GM21786 (cell line): ENCODE data around the gene ACADS.

Experiments used
- ATAC-seq: cut with Tn5 transposase; IDR thresholded peaks from one replicate; pipeline ENCODE4 v1.9.1; 2021; ENCODE audit not compliant: unreplicated experiment

Gene ACADS

DNA sequence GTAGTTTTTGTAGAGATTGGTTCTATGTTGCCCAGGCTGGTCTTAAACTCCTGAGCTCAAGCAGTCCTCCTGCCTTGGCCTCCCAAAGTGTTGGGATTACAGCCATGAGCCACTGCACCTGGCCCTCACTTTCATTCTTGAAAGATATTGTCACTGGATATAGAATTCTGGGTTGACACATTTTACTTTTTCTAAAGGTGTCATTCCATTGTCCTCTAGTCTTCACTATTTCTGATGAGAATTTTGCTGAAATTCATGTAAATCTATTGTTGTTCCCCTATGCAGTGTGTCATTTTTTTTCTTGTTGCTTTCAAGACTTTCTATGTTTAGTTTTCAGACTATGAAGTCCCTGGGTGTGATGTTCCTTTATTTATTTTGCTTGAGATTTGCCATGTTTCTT lies 29.2 kb downstream of the ACADS start:
- ATAC-seq, result no peak

DNA sequence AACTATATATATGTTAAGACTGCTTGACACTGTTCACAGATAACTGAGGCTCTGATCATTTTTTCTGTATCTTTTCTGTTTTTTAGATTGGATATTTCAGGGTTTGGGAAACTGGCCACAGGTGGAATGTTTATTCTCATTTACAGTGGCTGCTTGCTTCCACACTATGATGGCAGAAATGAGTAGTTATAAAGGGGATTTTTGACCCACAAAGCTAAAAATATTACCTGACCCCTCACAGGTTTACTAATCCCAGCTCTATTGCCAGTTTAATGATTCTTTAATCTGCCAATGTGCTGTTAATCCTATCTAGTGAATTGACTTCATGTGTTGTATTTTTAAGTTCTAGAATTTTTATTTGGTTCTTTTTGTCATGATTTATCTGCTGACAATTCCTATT lies 29.6 kb downstream of the ACADS start:
- ATAC-seq, result no peak

DNA sequence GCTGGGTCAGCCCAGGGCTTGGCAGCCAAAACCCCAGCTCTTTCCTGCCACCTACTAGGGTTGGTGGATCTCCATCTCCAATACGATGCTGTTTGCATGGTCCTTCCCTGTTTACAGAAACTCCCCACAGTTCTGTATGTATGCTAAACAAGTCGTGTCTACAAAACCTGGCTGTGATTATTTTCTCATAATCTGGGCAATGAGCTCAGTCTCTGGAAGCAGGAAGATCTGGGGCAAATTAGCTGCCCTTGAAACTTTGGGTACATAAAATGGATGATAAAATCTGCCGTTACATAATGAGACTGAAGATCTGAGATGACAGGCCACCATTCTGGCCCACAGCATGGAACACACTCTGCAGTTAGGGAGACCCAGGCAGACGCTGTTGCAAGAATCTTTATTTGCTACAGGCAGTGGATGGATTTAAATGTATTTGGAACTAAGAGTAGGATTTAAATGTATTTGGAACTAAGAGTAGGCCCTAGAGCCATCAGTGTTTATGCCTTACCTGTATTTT lies 31.7 kb downstream of the ACADS start:
- no peak for ATAC-seq

DNA sequence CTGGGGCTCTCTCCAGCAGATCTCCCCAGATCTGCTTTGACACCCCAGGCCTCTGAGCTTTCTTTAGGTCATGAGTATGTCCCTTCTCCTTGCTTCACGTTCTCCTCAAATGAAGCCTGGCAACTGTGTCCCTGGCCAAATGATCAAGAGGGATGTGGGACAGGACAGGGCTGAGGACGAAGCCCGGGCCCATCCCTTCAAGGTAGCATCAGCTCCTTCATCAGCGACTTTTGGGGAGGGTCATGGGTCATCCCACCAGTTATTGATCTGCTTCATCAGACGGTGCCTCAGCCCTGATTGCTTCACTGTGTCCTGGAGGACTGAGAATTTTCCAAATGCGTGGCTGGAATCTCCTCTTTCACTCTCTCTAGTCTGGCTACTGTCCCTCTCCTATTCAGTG lies 32.3 kb downstream of the ACADS start:
- ATAC-seq, result no peak

DNA sequence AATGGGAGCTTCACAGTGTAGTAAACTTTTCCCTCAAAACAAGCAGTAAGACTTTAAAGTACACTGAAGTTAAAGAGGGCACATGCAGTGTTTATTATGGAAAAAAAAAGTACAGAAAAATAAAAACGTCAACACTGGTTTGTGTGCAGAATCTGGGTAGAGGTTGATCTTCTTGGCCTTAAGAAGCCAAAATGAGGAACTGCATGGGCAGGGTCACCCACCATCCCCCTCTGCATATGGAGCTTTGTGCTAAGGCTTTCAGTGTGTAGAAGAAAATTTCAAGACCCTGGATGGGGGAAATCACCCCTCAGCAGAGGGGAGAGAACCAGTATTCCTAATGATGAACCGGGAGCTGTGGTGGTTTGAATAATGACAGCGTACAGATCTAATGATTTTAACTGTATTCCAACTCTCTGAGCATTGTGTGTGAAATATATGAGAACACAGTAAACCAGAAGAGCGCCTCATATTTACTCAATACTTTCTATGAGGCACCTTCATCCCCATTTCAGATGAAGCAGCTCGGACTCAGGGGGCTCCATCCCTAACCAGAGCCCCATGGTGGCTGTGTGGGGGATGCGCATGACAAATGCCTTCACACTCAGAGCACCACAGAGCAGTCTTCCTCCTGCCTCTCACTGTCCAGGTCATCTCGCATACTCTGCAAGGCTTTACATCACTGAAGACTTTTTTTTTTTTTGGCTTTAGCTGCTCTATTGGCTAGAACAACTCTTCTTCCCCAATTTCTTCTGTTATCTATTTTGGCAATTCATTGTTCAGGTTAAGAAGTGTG lies 33.4 kb downstream of the ACADS start:
- ATAC-seq, result no peak

DNA sequence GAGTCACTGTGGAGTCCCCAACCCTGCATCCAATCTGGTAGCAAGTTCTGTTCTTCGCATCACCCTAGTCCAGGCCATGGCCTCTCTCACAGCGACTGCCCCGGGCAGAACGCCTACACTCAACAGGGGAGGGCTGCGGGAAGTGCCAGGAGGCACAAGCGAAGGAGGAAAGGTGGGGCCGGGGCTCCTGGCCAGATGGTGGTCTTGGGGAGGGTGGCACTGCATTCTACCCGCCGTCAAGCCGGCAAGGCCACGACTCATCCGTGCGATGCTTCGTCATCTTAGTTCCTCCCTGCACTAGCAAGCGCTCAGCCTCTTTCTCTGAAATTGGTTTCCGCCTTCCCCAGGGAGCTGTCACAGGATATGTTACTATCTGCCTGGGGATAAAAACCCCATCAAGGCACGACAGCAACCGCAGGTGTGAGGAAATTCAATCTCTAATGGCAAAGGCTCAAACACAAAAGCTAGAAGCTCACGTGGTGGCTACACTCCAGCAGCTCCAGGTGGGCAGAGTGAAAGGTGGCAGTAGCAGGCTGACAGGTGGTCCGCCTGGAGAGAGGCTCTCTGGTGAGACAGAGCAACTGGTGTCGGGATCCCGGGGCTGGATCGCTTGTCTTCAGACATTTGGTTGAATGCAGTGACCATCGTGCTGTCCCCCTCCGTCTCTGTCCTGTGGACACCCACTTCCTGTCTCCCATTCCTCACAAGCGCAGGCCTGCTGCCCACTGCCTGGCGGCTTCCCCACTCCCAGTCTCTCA lies 34.1 kb downstream of the ACADS start:
- ATAC-seq, result no peak

DNA sequence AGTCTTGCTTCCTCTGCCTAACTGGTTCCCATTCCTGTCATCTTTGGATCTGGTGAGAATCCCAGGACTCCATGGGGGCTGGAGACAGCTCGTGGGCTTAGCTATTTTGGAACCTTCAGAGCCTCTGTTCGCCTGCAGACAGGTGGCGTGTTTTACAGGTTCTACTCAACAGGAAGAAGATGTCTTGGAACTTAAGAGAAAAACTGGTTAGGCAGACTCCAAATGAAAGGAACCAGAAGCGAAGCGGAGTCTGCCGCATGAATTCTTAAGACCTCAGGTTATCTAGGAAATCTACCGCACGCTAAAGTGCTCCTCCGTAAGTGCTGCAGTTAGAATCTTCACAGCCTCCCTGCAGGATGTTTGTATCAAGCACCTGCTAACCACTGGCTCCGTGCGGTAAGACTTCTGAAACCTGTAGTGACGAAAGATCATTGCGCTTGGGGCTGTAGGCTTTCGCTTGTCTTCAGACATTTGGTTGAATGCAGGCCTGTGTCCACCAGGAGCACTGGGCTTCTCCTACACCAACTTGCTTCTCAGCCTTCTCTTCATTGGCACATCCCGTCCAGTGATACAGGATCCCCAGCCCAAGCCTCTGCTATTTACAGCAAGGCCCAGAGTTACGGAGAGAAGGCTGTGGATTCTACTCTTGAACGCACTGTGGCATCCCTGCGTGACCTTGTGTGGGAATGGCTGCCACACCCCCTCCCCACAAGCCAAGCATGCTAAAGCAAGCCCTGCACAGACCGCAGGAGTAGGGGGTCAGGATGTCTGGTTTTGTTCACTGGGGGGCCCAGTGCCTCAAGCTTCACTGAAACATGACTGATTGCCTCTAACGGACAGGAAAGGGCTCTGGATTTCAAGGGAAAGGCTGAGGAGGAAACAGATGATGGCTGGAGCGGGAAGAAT lies 35.0 kb downstream of the ACADS start:
- ATAC-seq, result no peak

DNA sequence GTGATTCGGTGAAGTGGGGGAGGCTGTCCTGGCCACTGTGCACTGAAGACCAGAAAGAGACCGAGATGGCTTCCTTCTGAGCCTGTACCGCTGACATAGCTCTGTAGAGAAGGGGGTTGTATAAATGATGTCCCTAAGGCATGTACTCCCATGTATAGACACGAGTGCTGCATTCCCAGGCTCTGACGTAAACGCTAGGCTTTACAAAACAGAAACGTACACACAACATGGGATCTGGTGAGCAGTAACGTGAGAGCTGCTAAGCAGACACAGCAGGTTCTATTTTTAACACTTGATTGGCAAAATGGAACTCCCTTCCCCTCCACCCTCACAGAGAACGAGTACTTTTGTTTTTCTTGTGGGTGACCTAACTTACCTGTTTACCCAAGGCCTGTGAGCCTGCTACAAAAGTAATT lies 35.9 kb downstream of the ACADS start:
- ATAC-seq, result no peak

DNA sequence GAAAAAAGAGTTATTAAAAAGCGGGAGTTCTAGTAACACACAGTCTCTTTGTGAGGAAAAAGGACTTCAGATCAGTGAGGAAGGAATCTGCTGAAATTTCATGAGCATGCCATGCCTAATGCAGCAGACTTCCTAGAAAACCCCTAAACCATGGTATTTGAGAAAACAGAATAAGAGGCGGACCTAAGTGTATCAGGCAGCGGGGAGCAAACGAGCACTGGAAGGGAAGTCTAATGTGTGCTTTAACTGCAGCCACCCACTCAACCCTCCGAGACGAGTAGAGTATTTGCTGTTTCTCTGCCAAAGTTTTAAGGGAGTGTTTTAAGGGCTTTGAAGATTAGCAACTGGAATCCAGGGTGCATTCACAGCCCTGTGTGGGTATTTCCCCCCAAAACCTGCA lies 36.5 kb downstream of the ACADS start:
- ATAC-seq, result no peak

DNA sequence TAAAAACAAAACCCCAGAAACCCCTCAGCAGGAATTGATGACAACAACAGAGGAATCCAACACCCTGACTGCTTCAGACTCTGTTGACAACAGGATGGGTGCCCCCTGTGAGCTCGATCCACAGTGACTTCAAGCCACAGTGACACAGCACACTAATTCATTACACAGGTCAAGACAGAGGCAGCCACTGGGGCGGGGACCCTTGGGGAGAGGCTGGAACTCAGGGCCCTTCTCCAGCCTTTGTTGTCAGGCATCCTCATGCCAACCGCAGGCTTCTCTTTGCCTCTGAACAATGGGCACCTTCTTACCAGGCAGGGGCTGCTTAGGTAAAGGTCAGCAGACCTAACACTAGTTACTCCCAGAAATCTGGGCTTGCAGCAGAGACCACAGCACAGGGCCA lies 37.6 kb downstream of the ACADS start:
- no peak for ATAC-seq

DNA sequence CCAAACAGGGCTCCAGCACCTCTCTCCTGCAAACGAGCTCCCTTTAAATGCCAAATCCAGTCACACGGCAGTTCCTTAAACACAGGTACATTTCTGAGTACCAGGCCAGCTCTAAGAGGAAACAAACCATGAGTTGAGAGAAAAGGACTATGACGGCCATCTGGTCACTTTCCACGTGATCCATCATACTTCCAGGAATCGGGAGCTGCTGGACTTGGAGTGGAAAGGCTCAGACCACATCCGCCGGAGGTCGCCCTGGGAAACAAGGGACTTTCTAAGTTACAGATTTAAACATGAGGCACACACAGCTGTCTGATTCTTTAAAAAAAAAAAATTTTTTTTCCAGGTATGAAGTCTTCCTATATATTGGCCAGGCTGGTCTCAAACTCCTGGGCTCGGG lies 39.2 kb downstream of the ACADS start:
- no peak for ATAC-seq

DNA sequence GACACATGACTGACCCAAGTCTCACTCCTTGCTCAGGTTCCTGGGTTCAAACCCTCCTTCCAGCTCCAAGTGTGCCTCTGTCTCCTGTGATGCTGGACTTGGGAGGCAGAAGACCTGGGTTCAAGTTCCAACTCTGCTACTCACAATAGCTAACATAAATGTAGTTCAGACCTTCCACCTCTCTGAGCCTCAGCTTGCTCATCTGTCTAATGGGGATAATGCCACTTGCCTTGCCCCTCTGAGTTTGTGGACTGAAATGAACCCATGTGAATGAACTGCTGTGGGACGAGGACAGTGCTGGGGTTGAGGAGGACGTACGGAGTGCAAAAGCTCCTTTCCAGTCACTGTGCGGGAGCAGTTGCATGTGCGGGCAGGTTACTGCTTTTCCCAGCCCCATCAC lies 40.9 kb downstream of the ACADS start:
- ATAC-seq, result no peak

DNA sequence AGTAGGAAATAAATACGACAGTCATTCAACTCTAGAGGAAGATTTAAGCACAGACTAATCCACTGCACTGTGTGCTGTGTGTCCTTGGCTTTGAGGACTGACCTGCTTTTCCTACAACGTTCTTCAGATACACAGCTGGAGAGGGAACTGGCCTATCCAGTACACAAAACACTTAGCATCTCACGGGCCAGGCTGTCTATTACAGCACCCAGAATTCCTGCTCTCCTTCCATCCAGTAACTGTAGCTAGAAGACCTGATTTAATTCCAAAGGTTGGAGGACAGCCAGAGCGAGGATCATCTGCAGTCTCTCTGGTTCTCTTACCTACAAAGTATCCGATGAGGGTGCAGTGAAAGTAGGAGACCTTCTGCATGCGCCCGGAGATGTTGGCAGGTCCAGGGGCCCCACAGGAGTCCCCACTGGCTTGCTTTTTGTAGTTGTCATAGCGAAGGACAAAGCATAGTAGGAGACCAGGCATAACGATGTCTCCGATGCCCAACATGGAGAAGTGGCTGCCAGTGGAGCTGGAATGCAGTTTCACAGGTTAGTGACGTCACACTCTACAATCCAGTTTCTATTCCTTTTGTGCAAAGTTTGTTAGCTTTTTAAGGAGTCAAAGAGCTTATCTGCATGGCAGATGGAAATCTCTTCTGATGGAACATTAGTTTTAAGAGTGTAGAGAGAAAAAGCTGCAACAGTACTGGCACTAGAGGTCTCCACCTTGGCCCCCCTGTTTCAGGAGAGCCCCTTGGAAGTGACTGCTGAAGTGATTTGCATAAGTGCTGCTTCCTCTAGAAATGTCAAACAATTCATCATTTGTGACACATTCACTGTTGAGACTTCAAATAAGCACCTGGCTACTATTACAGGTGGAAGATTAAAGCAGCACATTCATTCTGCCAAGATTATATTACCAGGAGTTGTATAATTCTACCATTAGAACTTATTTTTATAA lies 41.7 kb downstream of the ACADS start:
- no peak for ATAC-seq

DNA sequence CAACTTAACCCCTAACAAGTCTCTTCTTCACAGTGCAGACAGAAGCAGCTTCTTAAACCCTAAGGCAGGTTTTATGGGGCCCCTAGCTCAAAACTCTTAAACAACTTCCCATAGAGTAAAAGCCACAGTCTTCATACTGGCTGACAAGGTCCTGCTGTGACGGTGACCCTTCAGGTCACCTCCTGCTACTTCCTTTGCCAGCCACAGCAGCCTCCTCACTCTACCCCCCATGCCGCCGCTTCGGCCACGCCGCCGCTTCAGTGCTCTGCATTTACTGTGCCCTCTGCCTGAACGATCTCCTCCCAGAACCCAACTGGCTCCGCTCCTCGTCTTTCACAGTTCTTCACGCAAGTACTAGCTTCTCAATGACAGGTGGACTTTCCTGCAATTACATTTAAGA lies 45.5 kb downstream of the ACADS start:
- ATAC-seq, result no peak

DNA sequence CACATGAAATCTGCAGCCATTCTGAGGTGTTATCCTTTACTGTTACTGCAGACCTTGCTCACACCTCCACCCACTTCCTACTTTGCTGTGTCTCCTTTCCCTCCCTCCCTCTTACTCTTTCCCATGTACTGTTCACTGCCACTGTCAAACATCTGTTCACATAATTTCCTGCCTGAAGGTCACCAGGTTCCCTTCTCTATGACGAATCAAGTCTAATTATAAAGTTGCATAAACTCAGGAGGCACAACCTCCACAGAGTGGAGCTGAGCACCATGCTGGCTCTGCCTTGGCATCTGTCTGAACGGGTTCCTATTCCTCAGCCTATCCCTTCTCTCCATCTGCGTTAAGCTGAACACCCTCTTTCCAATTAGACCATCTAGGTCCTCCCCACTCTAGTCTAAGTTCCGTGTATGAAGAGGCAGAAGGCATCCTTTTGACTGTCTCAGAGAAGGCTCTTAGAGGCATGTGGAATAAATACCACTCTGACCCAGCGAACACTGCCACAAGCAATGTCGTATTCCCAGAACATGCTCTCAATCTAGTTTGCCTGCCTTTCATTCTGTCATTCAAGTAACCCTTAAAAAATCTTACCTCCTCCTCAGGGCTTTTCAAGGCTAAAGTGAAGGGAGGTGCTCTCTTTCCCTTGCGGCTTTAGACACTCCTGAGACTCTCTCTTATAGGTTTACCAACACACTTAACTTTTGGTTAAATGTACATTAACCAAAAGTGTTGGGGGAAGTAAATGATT lies 48.7 kb downstream of the ACADS start:
- ATAC-seq, result no peak

DNA sequence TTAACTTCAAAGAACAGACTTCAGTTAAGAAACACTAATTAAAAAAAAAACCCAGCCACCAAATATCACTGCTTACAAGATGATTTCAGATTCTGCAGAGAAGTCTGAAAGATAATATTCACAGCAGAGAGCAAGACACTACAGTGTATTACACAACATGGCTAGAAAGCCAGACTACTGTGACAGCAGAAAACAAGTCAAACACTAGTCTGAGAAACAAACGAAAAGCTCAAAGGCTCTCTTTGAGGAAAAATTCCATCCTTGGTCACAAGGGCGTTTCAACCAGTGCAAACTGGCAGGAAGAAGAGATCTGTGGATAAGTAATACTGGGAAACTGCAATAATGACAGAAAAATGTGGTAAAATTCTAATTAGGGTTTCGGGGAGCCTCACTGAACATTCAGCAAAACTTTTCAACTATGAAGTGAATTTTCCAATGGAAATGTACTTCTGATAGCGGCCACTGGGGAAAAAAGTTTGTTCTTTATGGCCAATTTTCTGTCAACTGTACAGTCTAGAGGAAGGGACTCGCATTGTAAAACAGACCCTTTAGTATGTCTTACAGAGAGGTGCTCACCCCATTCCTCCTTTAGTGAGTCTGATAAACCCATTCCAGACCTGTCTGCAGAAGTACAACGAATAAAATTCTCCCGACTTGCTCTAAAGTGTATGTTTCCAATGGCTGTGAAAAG lies 50.4 kb downstream of the ACADS start:
- no peak for ATAC-seq

DNA sequence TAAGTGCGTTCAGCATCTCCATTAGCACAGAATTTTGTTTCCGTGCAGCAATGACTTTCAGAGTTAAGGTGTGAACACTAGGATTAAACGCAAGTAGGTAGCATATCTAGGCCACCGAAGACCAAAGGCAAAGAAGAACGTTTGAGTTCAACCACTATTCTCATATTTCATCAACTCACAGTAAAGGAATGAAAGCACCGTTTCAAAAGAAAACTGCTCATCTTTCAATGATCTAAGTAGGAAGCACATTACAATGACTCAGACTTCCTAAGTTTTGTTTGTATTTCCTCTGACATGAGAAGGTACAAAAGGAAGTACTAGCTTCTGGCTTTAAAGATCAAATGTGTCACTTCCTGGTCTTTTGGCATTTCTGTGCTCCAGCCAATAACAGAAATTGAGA lies 57.6 kb downstream of the ACADS start:
- no peak for ATAC-seq

DNA sequence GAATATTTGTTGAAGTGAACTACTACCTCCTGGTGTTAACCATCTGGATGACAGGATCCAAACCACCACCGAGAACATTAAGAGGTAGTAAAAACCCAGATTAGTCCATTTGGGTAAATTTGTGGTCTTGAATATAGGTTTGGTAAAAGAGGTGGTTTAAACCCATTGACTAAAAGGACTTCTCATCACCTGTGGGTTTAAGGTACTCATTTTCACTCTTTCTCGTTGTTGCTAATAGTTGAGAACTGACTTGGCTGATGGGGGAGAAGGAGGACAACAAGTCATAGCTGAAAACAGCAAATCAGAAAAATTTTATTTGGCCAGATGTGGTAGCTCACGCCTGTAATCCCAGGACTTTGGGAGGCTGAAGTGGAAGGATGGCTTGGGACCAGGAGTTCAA lies 59.2 kb downstream of the ACADS start:
- no peak for ATAC-seq

DNA sequence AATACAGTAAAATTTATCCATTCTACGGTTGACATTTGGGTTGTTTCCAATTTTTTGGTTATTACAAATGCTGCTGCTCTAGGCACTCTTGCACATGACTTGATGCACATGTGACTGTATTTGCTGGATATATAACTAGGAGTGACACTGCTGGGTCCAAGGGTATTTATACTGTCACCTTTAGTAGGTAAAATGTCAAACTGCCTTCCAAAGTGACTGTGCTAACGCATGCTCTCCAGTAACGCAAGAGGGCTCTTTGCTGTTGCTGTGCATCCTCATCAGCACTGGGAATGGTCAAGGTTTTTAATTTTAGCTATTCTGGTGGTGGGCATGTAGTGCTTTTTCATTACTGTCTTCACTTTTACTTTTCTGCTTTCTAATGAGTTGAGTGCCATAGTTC lies 62.3 kb downstream of the ACADS start:
- ATAC-seq, result no peak
